ENCODE data around the gene CBX8. TPM values are rescaled to one million over a fixed set of nuclear protein-coding genes. Genes with fewer than 3 reads are reported as not detected.

CBX8 gene
- total RNA-seq, 1 experiment from 2014 or later = 11.1 TPM

GRCh38 chr17:79749958-79750357 lies 46.9 kb downstream of the CBX8 start:
- Mint-ChIP-seq H3K27ac (ENCODE audit: unreplicated experiment) (no peak overlapping the region), H3K9me3 (ENCODE audit: low read depth, unreplicated experiment) (no peaks in the 10 kb centered on the region), H3K4me3 (ENCODE audit: low read depth, unreplicated experiment) (no peak overlapping the region), H3K27me3 (ENCODE audit: unreplicated experiment) (no peaks in the 10 kb centered on the region), H3K4me1 (ENCODE audit: low read depth, unreplicated experiment) (peaks cover 7% of the 10 kb centered on the region), H3K36me3 (ENCODE audit: insufficient read depth, unreplicated experiment) (no peaks in the 10 kb centered on the region)
- CTCF ChIA-PET = no interaction called here
- TF ChIP-seq CTCF (IDR thresholded peaks at IDR 0.05; ENCODE audit: unreplicated experiment) = no peak
- BruUV-seq (replicated peaks) = no TSS peak
- intact Hi-C loops (cut with micrococcal nuclease; ENCODE audit: unreplicated experiment) = no loop called here
- no peak for DNase-seq

- BruUV-seq (replicated peaks) = no TSS peak
- no peak for DNase-seq
- Mint-ChIP-seq H3K36me3 (ENCODE audit: insufficient read depth, unreplicated experiment) (no peaks in the 10 kb centered on the region), H3K27me3 (ENCODE audit: unreplicated experiment) (no peaks in the 10 kb centered on the region), H3K9me3 (ENCODE audit: low read depth, unreplicated experiment) (no peaks in the 10 kb centered on the region), H3K4me1 (ENCODE audit: low read depth, unreplicated experiment) (peaks cover 7% of the 10 kb centered on the region), H3K27ac (ENCODE audit: unreplicated experiment) (no peak overlapping the region), H3K4me3 (ENCODE audit: low read depth, unreplicated experiment) (no peak overlapping the region)
- TF ChIP-seq CTCF (IDR thresholded peaks at IDR 0.05; ENCODE audit: unreplicated experiment) = no peak
- intact Hi-C loops (cut with micrococcal nuclease; ENCODE audit: unreplicated experiment) = no loop called here
- CTCF ChIA-PET = no interaction called here
Observed at GRCh38 chr17:79749156-79749815, 47.6 kb downstream of the CBX8 start.

- Mint-ChIP-seq H3K27me3 (ENCODE audit: unreplicated experiment) (no peaks in the 10 kb centered on the region), H3K27ac (ENCODE audit: unreplicated experiment) (no peak overlapping the region), H3K9me3 (ENCODE audit: low read depth, unreplicated experiment) (no peaks in the 10 kb centered on the region), H3K4me3 (ENCODE audit: low read depth, unreplicated experiment) (no peak overlapping the region), H3K36me3 (ENCODE audit: insufficient read depth, unreplicated experiment) (no peaks in the 10 kb centered on the region), H3K4me1 (ENCODE audit: low read depth, unreplicated experiment) (peaks cover 9% of the 10 kb centered on the region)
- no peak for DNase-seq
- no peak for TF ChIP-seq CTCF (IDR thresholded peaks at IDR 0.05; ENCODE audit: unreplicated experiment)
- intact Hi-C loops (cut with micrococcal nuclease; ENCODE audit: unreplicated experiment) = no loop called here
- CTCF ChIA-PET = no interaction called here
- no TSS peak for BruUV-seq (replicated peaks)
Observed at GRCh38 chr17:79748295-79749099, 48.4 kb downstream of the CBX8 start.

- Mint-ChIP-seq H3K9me3 (ENCODE audit: low read depth, unreplicated experiment) (no peaks in the 10 kb centered on the region), H3K27me3 (ENCODE audit: unreplicated experiment) (no peaks in the 10 kb centered on the region), H3K36me3 (ENCODE audit: insufficient read depth, unreplicated experiment) (peaks cover 4% of the 10 kb centered on the region), H3K27ac (ENCODE audit: unreplicated experiment) (no peak overlapping the region), H3K4me3 (ENCODE audit: low read depth, unreplicated experiment) (no peak overlapping the region), H3K4me1 (ENCODE audit: low read depth, unreplicated experiment) (peaks cover 16% of the 10 kb centered on the region)
- TF ChIP-seq CTCF (IDR thresholded peaks at IDR 0.05; ENCODE audit: unreplicated experiment) = no peak
- CTCF ChIA-PET = no interaction called here
- no peak for DNase-seq
- intact Hi-C loops (cut with micrococcal nuclease; ENCODE audit: unreplicated experiment) = no loop called here
- no TSS peak for BruUV-seq (replicated peaks)
Observed at GRCh38 chr17:79747508-79748294, 49.2 kb downstream of the CBX8 start.
